ENCODE measurements around the gene WBP2. TPM values are rescaled to one million over a fixed set of nuclear protein-coding genes. Genes with fewer than 3 reads are reported as not detected.
A peak's percentile ranks its signal among the peaks of the same experiment; 100 is the strongest.

Gene WBP2
- total and polyA plus RNA-seq, 9 of the 15 experiments (the other 6 are each of a cell fraction or from before 2014, with no cell fraction given), result 2.2 to 74.3 (median 20.0) TPM

- TF ChIP-seq REST (IDR thresholded peaks at IDR 0.05; ENCODE audit: borderline replicate concordance) (peak; percentile 27; the same call in 1 of the 2 replicates), REST (CRISPR knock-in tag; IDR thresholded peaks at IDR 0.05; ENCODE audit: low read depth) (no peak)
Observed at GRCh38 chr17:75827308-75828075, 27.6 kb downstream of the WBP2 start (continued).

All from K562 (cell line).